Measurements from ENCODE around the gene CRYGA. TPM values are rescaled to one million over a fixed set of nuclear protein-coding genes. Genes with fewer than 3 reads are reported as not detected.
"Not testable (repeated sequence)": the region's sequence is repeated elsewhere in the genome, so short reads cannot be mapped to it uniquely, and the experiment has no call there.

CRYGA gene
- total and polyA plus RNA-seq, 3 donors from 2014 or later, result not detected

DNA sequence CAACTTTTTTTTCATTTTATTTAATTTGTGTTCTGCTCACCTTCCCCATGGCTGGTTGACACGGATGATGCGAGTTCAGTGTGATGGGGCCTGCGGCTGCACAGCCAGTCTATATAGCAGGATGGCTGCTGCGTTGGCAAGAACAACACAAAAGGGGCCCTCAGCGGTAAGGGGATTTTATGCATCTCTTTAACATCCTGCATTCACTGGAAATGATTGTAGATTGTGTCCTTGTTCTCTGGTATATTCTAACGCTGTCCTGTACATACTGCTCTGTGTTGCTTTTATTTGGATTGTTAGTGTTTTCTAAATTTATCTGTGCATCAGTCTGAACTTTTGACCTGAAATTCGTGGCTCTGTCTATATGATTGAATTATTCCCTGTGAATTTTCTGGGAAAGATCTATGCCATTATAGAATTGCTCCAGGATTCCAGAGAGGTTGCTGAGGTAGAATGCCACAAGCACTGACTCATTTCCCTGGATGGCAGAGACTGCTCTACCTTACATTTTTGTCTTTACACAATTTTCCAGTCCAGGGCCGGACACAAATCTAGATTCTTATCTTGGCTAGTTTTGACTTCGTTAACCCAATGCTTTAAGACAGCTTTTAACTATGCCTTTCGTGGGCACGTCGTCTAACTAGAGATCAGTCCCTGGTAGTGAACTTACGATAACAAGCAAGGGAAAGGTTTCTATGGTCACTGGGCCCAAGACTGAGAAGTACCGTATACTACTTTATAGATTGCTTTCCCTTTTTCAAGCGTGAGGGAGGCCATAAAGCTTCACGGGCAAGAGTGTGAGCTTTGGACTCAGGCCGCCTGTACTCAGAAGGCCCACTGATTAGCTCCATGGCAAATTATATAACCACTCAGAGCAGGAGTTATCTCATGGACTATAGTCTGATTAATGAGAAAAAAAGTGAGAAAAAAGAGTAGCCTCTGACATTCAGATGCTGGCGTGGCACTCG lies 33.4 kb downstream of the CRYGA start, which contains the start of gene CRYGC:
Gene CRYGC, minus strand, starts transcription at position 85 of the 968 bp plus-strand sequence. Its CDS starts 36 bp downstream, at position 49.
- TF ChIP-seq POLR2A (IDR thresholded peaks at IDR 0.05), result no peak
- TF ChIP-seq, protein P1, sequence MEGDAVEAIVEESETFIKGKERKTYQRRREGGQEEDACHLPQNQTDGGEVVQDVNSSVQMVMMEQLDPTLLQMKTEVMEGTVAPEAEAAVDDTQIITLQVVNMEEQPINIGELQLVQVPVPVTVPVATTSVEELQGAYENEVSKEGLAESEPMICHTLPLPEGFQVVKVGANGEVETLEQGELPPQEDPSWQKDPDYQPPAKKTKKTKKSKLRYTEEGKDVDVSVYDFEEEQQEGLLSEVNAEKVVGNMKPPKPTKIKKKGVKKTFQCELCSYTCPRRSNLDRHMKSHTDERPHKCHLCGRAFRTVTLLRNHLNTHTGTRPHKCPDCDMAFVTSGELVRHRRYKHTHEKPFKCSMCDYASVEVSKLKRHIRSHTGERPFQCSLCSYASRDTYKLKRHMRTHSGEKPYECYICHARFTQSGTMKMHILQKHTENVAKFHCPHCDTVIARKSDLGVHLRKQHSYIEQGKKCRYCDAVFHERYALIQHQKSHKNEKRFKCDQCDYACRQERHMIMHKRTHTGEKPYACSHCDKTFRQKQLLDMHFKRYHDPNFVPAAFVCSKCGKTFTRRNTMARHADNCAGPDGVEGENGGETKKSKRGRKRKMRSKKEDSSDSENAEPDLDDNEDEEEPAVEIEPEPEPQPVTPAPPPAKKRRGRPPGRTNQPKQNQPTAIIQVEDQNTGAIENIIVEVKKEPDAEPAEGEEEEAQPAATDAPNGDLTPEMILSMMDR (IDR thresholded peaks at IDR 0.05), result no peak
- no peaks in the 10 kb centered on the region for H3K4me1 ChIP-seq
- H3K9me3 ChIP-seq, result no peaks in the 10 kb centered on the region
- H3K27me3 ChIP-seq, result no peaks in the 10 kb centered on the region
- H3K27ac ChIP-seq, result no peak within 1 kb of the TSS
- 75 to 78% methylated on average over 19 of the region's 19 CpGs for WGBS, 2 donors
- no peak for DNase-seq
- intact Hi-C loops (cut with DNase I; ENCODE audit: low total_unique reads), result no loop called here
- no peak within 1 kb of the TSS for H3K4me3 ChIP-seq
- no peaks in the 10 kb centered on the region for H3K36me3 ChIP-seq (ENCODE audit: low read depth, missing control alignments)

DNA sequence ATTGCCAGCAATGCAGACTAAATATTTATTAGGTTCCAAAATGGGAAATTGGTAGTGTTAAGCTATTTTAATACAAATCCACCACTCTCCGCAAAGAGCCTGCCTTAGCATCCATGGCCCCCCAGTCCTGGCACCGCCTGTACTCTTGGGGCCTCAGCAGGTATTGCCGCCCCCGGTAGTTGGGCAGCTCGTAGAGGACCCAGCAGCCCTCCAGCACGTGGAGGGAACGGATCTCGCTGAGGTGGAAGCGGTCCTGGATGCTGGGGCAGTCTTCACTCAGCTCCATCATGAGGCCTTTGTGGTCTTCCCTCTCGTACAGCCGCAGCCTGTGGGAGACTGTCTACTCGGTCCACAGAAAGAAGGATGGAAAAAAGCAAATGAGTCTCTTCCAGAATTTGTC lies 35.3 kb downstream of the CRYGA start:
- no peak overlapping the region for H3K27ac ChIP-seq
- H3K36me3 ChIP-seq (ENCODE audit: low read depth, missing control alignments), result no peaks in the 10 kb centered on the region
- no peaks in the 10 kb centered on the region for H3K9me3 ChIP-seq
- intact Hi-C loops (cut with DNase I; ENCODE audit: low total_unique reads), result no loop called here
- TF ChIP-seq, protein P1 (IDR thresholded peaks at IDR 0.05), result no peak
- TF ChIP-seq POLR2A (IDR thresholded peaks at IDR 0.05), result no peak
- H3K4me1 ChIP-seq, result peaks cover 4% of the 10 kb centered on the region
- no peak for DNase-seq
- WGBS, 2 donors, result 93 to 95% methylated on average over 12 of the region's 12 CpGs
- no peaks in the 10 kb centered on the region for H3K27me3 ChIP-seq
- H3K4me3 ChIP-seq, result no peak overlapping the region

DNA sequence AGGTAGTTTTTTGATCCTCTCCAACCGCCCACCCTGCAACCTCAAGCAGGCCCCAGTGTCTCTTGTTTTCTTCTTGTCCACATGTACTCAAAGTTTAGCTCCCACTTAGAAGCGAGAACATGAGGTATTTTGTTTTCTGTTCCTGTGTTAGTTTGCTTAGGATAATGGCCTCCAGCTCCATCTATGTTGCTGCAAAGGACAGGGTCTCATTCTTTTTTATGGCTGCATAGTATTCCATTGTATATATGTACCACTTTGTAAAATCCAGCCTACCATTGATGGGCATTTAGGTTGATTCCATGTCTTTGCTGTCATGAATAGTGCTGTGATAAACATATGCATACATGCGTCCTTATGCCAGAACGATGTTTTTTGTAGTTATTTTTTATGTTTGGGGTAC lies 36.3 kb downstream of the CRYGA start:
- no peak for DNase-seq
- H3K9me3 ChIP-seq, result no peaks in the 10 kb centered on the region
- TF ChIP-seq, protein P1 (IDR thresholded peaks at IDR 0.05), result no peak
- no peak for TF ChIP-seq POLR2A (IDR thresholded peaks at IDR 0.05)
- 88 to 96% methylated on average over 4 of the region's 4 CpGs for WGBS, 2 donors
- H3K36me3 ChIP-seq (ENCODE audit: low read depth, missing control alignments), result no peaks in the 10 kb centered on the region
- no peak overlapping the region for H3K27ac ChIP-seq
- intact Hi-C loops (cut with DNase I; ENCODE audit: low total_unique reads), result no loop called here
- no peaks in the 10 kb centered on the region for H3K27me3 ChIP-seq
- peaks cover 4% of the 10 kb centered on the region for H3K4me1 ChIP-seq
- no peak overlapping the region for H3K4me3 ChIP-seq

- TF ChIP-seq, protein P1 (IDR thresholded peaks at IDR 0.05), result no peak
- TF ChIP-seq POLR2A (IDR thresholded peaks at IDR 0.05), result no peak
- intact Hi-C loops (cut with DNase I; ENCODE audit: low total_unique reads), result no loop called here
- no peaks in the 10 kb centered on the region for H3K36me3 ChIP-seq (ENCODE audit: low read depth, missing control alignments)
- H3K9me3 ChIP-seq, result no peaks in the 10 kb centered on the region
- WGBS, 2 donors, result 82 to 84% methylated on average over 4 of the region's 4 CpGs
- H3K4me1 ChIP-seq, result peaks cover 4% of the 10 kb centered on the region
- no peaks in the 10 kb centered on the region for H3K27me3 ChIP-seq
- no peak overlapping the region for H3K27ac ChIP-seq
- no peak overlapping the region for H3K4me3 ChIP-seq
- DNase-seq, result no peak
Measured at GRCh38 chr2:208125251-208125650, 38.1 kb downstream of the CRYGA start.

DNA sequence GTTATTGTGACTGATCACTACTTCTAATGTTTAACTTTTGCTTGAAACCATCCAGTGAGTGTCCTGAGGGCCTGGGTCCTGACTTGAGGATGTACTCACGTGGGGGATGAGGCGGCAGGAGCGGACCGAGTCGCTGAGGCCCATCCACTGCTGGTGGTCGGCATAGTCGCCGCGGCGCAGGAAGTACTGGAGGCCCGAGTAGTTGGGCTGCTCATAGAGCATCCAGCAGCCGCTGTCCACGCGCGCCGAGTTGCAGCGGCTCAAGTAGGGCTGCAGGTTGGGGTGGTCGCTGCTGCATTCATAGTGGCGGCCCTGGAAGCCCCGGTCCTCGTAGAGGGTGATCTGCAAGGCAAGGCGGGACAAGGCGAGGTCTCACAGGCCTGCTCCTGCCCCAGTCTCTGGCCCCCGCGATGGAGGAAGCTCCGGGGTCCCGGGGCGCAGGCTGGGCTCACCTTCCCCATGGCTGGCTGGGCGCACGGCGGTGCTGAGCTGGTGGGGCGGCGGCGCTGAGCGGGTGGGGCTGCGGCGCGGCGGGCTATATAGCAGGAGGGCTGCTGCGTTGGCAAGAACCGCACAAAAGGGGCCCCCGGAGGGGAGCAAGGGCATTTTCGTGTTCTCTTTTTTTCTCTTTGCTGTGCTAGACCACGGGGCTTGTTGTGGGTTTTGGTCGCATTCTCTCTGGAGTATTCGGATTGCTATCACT lies 39.2 kb downstream of the CRYGA start, which contains the start of gene CRYGD:
Gene CRYGD, minus strand, starts transcription at position 512 of the 703 bp plus-strand sequence. Its CDS starts 51 bp downstream, at position 461.
- intact Hi-C loops (cut with DNase I; ENCODE audit: low total_unique reads); H3K4me1 ChIP-seq; H3K9me3 ChIP-seq; H3K27me3 ChIP-seq; H3K36me3 ChIP-seq (ENCODE audit: low read depth, missing control alignments); H3K27ac ChIP-seq; DNase-seq: not testable (repeated sequence)
- WGBS, 2 donors, result 8 to 11% methylated on average over 22 to 46 of the region's 46 CpGs
- H3K4me3 ChIP-seq, result peak within 1 kb of the TSS; percentile 33 to 49

All from testis (tissue), 3 donors.